Endodermal cell (in vitro differentiated cells): ENCODE results near the gene APOBEC3B. TPM values are rescaled to one million over a fixed set of nuclear protein-coding genes. Genes with fewer than 3 reads are reported as not detected.
"Not testable (repeated sequence)": the region's sequence is repeated elsewhere in the genome, so short reads cannot be mapped to it uniquely, and the experiment has no call there.

Experiments used
- DNase-seq: peaks from one replicate; pipeline ENCODE4 v3.0.0-alpha.2; 2017
- H3K27ac ChIP-seq: 2 replicates; pipeline ENCODE4 v1.5.1; 2013; ENCODE audit warnings: mild to moderate bottlenecking, low read depth, low read length, moderate library complexity
- H3K27me3 ChIP-seq: 2 replicates; pipeline ENCODE4 v1.6.1; 2013; ENCODE audit warnings: mild to moderate bottlenecking, low read length, moderate library complexity; ENCODE audit not compliant: insufficient read depth, control insufficient read depth, poor library complexity, severe bottlenecking
- H3K36me3 ChIP-seq: 2 replicates; pipeline ENCODE4 v1.7.0; 2013; ENCODE audit warnings: mild to moderate bottlenecking, low read length, moderate library complexity; ENCODE audit not compliant: control insufficient read depth, insufficient read depth
- H3K4me1 ChIP-seq: one replicate; pipeline ENCODE4 v1.7.0; 2013; ENCODE audit warnings: low read length; ENCODE audit not compliant: control insufficient read depth, insufficient read depth
- H3K4me3 ChIP-seq: 2 replicates; pipeline ENCODE4 v1.5.1; 2013; ENCODE audit warnings: mild to moderate bottlenecking, low read length, moderate library complexity
- H3K9ac ChIP-seq: 2 replicates; pipeline ENCODE4 v1.6.1; 2013; ENCODE audit warnings: mild to moderate bottlenecking, low read length, moderate library complexity; ENCODE audit not compliant: poor library complexity, severe bottlenecking; ENCODE audit errors: extremely low read depth
- H3K9me3 ChIP-seq: 2 replicates; pipeline ENCODE4 v1.6.1; 2013; ENCODE audit warnings: mild to moderate bottlenecking, low read length, moderate library complexity; ENCODE audit not compliant: control insufficient read depth
- H3K27ac Mint-ChIP-seq: 2 replicates; pipeline ENCODE4 v1.8.0; 2020; ENCODE audit warnings: mixed read lengths
- H3K27me3 Mint-ChIP-seq: 2 replicates; pipeline ENCODE4 v1.8.0; 2021; ENCODE audit warnings: mild to moderate bottlenecking, mixed read lengths; ENCODE audit not compliant: insufficient read depth
- H3K36me3 Mint-ChIP-seq: 2 replicates; pipeline ENCODE4 v1.8.0; 2020; ENCODE audit warnings: low read depth, mixed read lengths
- H3K4me1 Mint-ChIP-seq: 2 replicates; pipeline ENCODE4 v1.8.0; 2020; ENCODE audit warnings: mixed read lengths
- H3K4me3 Mint-ChIP-seq: 2 replicates; pipeline ENCODE4 v1.8.0; 2020; ENCODE audit warnings: mild to moderate bottlenecking, moderate library complexity, mixed read lengths
- H3K9me3 Mint-ChIP-seq: 2 replicates; pipeline ENCODE4 v1.8.0; 2020; ENCODE audit warnings: mild to moderate bottlenecking, mixed read lengths
- WGBS, 2 experiments: methylation state at CpG; one replicate each; pipeline versions ENCODE4 v1.1.5 to v1.1.7; 2013; ENCODE audit warnings: missing lambda C conversion rate in 2 of 2, mixed read lengths in 1 of 2; ENCODE audit not compliant: insufficient coverage in 1 of 2, insufficient read length in 1 of 2; 5-methylcytosine and 5-hydroxymethylcytosine counted together
- total RNA-seq, 2 donors: library from RNA; stranded (reverse); fragmentation: NEBNext Ultra II Directional in 1 of 2; extraction: Animal tissue kit (Norgen Biotek cat#: 25700) in 1 of 2; gene quantifications; 2 replicates in 1 of 2; 3 replicates in 1 of 2; pipeline ENCODE4 v1.2.1, GENCODE V29; 2021
- TF ChIP-seq, protein P1 (sequence below): fragments of 200-600 bp; sonication (generic); conservative IDR thresholded peaks from 2 replicates; pipeline ENCODE4 v1.5.0; 2021; ENCODE audit warnings: antibody characterized with exemption, mild to moderate bottlenecking

Gene APOBEC3B
- total RNA-seq, 2 donors from 2014 or later, result 4.1 to 5.4 TPM

DNA sequence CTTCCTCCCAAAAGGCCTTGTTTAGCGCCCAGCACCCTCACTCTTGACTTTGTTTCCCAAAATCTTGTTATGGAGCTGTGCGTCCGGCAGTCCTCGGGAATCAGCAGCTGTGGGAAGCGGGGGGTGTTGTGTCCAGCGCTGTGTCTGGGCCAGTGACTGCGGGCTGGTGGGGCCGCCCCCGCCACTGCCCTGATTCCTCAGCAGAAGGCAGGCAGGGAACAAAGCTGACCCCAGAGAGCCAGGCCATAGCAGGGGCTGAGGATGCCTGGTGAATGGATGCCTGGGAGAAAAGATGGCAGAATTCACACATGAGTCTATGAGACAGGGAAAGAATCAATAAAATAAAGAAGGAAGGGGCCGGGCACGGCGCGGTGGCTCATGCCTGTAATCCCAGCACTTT, 34.4 kb downstream of the APOBEC3B start:
- Histone ChIP-seq H3K4me1 (peaks cover 4% of the 10 kb centered on the region), H3K27me3 (no peaks in the 10 kb centered on the region), H3K4me3 (no peak overlapping the region), H3K36me3 (peaks cover 3% of the 10 kb centered on the region), H3K9me3 (no peaks in the 10 kb centered on the region), H3K27ac (no peak overlapping the region), H3K9ac (no peak overlapping the region)
- WGBS, 2 experiments, result 92 to 96% methylated on average over 5 to 13 of the region's 13 CpGs
- TF ChIP-seq, protein P1, sequence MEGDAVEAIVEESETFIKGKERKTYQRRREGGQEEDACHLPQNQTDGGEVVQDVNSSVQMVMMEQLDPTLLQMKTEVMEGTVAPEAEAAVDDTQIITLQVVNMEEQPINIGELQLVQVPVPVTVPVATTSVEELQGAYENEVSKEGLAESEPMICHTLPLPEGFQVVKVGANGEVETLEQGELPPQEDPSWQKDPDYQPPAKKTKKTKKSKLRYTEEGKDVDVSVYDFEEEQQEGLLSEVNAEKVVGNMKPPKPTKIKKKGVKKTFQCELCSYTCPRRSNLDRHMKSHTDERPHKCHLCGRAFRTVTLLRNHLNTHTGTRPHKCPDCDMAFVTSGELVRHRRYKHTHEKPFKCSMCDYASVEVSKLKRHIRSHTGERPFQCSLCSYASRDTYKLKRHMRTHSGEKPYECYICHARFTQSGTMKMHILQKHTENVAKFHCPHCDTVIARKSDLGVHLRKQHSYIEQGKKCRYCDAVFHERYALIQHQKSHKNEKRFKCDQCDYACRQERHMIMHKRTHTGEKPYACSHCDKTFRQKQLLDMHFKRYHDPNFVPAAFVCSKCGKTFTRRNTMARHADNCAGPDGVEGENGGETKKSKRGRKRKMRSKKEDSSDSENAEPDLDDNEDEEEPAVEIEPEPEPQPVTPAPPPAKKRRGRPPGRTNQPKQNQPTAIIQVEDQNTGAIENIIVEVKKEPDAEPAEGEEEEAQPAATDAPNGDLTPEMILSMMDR, result no peak
- Mint-ChIP-seq H3K27me3 (no peaks in the 10 kb centered on the region), H3K4me3 (no peak overlapping the region), H3K27ac (no peak overlapping the region), H3K36me3 (peaks cover 2% of the 10 kb centered on the region), H3K9me3 (no peaks in the 10 kb centered on the region), H3K4me1 (peaks cover 54% of the 10 kb centered on the region)
- DNase-seq, result no peak

DNA sequence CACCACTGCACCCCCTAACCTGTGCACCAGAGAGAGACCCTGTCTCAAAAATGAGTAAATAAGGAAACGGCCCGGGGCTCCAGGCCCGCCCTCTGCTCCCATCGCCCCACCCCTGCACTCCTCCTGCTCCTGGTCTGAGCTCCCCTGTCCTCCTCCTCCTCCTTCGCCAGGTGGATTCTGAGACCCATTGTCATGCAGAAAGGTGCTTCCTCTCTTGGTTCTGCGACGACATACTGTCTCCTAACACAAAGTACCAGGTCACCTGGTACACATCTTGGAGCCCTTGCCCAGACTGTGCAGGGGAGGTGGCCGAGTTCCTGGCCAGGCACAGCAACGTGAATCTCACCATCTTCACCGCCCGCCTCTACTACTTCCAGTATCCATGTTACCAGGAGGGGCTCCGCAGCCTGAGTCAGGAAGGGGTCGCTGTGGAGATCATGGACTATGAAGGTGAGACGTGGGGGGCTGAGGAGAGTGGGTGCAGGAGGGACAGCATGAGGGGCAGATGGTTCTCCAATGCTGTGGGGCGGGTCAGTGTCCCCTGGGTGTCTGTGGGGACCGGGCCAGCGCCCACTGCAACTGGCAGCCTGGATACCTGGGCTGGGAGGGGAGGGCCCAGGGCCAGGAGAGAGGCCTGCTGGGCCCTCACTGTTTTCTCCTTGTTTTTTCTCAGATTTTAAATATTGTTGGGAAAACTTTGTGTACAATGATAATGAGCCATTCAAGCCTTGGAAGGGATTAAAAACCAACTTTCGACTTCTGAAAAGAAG, 35.6 kb downstream of the APOBEC3B start:
- H3K27me3 Mint-ChIP-seq, result no peaks in the 10 kb centered on the region

DNA sequence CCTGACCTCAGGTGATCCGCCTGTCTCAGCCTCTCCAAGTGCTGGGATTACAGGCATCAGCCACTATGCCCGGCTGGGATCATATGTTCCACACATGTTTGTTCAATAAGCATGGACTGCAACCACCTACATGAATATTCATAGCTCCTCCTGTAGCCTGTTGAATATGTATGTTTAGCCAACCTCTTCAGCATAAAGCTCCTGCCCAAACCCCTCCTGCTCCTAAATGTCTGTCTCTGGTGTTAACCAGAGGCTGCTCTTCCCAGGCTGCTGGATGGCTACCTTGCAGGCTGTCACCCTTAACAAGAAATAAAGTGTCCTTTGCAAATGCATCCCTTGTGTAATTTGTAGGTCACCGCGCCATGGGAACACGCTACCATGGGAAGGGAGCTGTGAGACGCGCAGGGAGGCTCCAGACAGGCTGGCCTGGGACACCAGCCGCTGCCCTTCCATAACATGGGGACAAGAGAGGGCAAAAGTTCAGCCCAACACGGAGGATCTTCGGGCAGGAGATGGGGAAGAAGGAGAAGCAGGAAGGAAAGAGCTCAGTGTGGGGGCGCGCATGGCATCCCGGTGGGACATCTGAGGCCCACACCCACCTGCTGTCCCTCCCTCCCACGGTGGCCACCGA, 38.0 kb downstream of the APOBEC3B start:
- not testable (repeated sequence) for H3K9me3 Mint-ChIP-seq, H3K27me3 ChIP-seq, H3K9ac ChIP-seq, H3K27me3 Mint-ChIP-seq, H3K9me3 ChIP-seq, H3K4me1 ChIP-seq
- DNase-seq, result peak; percentile 72
- Mint-ChIP-seq H3K36me3 (peaks cover 15% of the 10 kb centered on the region), H3K4me3 (peak overlapping the region; percentile 51), H3K27ac (peak overlapping the region; percentile 90), H3K4me1 (peaks cover 37% of the 10 kb centered on the region)
- H3K36me3 ChIP-seq, result peaks cover 14% of the 10 kb centered on the region
- H3K27ac ChIP-seq, result peak overlapping the region; percentile 47
- H3K4me3 ChIP-seq, result peak overlapping the region; percentile 69
- 42 to 65% methylated on average over 7 to 14 of the region's 15 CpGs for WGBS, 2 experiments

More for the DNA sequence above, 35.6 kb downstream of the APOBEC3B start:
- WGBS, 2 experiments, result 68 to 72% methylated on average over 5 to 18 of the region's 18 CpGs
- peak; percentile 88 for DNase-seq
- Histone ChIP-seq H3K27me3 (no peaks in the 10 kb centered on the region), H3K4me3 (no peak overlapping the region), H3K36me3 (peaks cover 3% of the 10 kb centered on the region), H3K9me3 (no peaks in the 10 kb centered on the region), H3K4me1 (peaks cover 7% of the 10 kb centered on the region), H3K9ac (no peak overlapping the region), H3K27ac (no peak overlapping the region)
- Mint-ChIP-seq H3K27ac (peak overlapping the region; percentile 85), H3K4me1 (peaks cover 53% of the 10 kb centered on the region), H3K4me3 (peak overlapping the region; percentile 52), H3K36me3 (peaks cover 2% of the 10 kb centered on the region), H3K9me3 (no peaks in the 10 kb centered on the region)
- TF ChIP-seq, protein P1, result peak; percentile 59
